ENCODE measurements around the gene MAL.

Gene MAL

DNA sequence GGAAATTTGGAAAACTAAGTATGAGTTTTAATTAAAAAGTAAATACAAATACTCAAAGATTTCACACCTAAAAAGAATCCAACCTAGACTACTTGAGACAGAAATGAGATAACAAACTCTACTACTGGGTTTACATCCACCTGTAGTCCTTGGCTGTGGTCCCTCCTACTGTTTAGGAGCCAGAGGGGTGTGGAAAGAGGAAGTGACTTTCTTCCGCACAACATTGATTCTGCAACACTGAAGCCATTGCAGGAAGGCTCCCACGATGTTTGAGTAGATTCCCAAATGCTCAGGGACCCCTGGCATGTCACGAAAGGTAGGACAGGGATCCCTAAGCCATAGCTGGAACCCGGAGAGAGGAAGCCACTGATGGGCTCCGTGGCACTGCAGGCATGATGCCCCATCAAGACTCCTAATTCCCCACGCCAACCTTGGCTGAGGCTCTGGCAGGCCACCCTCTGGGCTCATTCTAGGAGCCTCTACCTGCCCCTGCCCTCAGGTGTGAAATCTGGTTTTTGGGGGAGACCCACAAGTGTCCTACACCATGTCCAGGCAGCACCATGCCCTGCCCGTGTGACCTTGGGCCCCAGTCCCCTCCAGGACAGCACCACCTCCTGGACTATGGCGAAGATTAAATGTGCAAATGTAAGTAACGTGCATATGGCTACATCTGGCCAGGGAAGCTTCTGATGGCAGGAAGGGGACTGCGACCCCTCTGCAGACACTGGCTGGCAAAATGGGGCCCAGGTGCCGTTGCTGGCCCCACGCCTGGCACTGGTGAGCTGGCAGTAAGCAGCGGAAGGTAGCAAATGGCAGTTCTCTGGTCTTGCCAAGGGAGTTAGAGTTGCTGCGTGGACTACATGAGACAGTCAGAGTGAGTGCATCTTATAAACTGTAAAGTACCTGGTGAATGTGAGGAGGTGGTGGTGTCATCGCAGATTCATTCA is 38.2 kb upstream of the MAL start:
- no peak overlapping the region for H3K4me3 ChIP-seq (replicated peaks; ENCODE audit: low read depth, low read length)
- no peak for DNase-seq (ENCODE audit: extremely low read depth, insufficient read length)
- no peaks in the 10 kb centered on the region for H3K36me3 ChIP-seq (ENCODE audit: control insufficient read depth, insufficient read depth, low read length)
- TF ChIP-seq, protein P1, sequence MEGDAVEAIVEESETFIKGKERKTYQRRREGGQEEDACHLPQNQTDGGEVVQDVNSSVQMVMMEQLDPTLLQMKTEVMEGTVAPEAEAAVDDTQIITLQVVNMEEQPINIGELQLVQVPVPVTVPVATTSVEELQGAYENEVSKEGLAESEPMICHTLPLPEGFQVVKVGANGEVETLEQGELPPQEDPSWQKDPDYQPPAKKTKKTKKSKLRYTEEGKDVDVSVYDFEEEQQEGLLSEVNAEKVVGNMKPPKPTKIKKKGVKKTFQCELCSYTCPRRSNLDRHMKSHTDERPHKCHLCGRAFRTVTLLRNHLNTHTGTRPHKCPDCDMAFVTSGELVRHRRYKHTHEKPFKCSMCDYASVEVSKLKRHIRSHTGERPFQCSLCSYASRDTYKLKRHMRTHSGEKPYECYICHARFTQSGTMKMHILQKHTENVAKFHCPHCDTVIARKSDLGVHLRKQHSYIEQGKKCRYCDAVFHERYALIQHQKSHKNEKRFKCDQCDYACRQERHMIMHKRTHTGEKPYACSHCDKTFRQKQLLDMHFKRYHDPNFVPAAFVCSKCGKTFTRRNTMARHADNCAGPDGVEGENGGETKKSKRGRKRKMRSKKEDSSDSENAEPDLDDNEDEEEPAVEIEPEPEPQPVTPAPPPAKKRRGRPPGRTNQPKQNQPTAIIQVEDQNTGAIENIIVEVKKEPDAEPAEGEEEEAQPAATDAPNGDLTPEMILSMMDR (IDR thresholded peaks at IDR 0.05; ENCODE audit: insufficient read depth, low read length, poor library complexity, severe bottlenecking) = peak; percentile 7
- no peaks in the 10 kb centered on the region; the same call in 1 of the 2 replicates for H3K27me3 ChIP-seq (replicated peaks; ENCODE audit: control insufficient read depth, insufficient read depth, low read length)

GRCh38 chr2:94990956-94991355 is 34.6 kb upstream of the MAL start:
- Histone ChIP-seq H3K36me3 (ENCODE audit: control insufficient read depth, insufficient read depth, low read length) (no peaks in the 10 kb centered on the region), H3K27me3 (replicated peaks; ENCODE audit: control insufficient read depth, insufficient read depth, low read length) (no peaks in the 10 kb centered on the region; the same call in 1 of the 2 replicates), H3K4me3 (replicated peaks; ENCODE audit: low read depth, low read length) (no peak overlapping the region)
- DNase-seq (ENCODE audit: extremely low read depth, insufficient read length) = no peak
- TF ChIP-seq, protein P1 (IDR thresholded peaks at IDR 0.05; ENCODE audit: insufficient read depth, low read length, poor library complexity, severe bottlenecking) = no peak

DNA sequence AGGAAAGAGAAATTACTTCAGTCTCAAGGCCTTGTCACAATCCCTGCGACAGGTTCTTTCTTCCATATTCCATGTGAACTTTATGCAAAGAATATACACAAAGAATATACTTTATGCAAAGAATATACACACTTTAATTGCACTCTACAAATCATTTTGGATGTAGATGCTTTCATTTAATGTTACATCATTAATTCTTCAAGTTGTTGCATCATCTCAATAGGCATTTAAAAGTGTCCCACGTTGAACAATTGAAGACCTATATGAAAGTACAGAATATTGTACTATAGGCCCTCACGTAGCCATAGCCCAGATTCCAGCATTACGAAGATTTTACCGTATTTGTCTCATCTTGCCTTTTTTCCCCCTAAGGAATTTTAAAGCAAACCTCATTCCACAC is 33.1 kb upstream of the MAL start:
- TF ChIP-seq, protein P1 (IDR thresholded peaks at IDR 0.05; ENCODE audit: insufficient read depth, low read length, poor library complexity, severe bottlenecking) = no peak

DNA sequence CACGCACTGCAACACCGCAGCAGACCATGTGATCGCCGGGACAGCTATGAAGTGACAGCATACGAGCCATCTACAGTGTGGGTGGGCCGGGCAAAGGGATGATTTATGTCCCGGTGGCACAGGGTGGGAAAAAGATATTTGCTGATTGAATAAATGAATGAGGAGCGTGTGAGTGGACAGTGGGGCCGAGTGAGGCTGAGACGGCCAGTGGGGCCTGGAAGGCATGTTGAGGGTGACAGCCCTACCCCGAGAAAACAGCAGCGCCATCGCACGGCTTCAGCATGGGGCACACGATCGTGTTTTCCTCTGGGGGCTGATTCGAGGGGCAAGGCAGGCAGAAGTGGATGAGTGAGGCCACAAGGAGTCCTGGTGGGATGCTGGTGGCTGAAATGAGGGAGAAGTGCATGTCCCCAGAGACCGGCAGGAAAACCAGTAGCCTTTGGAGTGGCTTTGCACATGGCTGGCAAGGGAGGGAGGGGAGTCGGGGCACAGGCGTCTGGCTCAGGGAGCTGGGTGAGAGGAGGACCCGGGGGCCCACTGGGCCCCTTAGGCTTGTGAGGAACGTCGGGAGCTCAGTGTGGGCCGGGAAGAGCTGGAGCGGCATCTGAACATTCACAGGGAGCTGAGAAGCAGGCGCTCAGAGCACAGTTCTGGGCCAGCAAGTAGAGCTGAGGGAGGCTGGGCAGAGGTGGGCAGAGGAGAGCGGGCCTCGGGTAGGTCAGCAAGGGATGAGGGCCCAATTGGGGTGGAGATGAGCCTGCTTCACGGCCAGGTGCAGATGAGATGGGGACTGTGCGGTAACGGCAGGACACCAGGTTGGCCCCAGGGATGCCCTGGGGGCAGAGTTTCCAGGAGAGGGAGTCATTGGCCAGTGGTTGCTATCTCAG is 32.1 kb upstream of the MAL start:
- Histone ChIP-seq H3K4me3 (replicated peaks; ENCODE audit: low read depth, low read length) (no peak overlapping the region), H3K36me3 (ENCODE audit: control insufficient read depth, insufficient read depth, low read length) (no peaks in the 10 kb centered on the region), H3K27me3 (replicated peaks; ENCODE audit: control insufficient read depth, insufficient read depth, low read length) (no peaks in the 10 kb centered on the region; the same call in 1 of the 2 replicates)
- TF ChIP-seq, protein P1 (IDR thresholded peaks at IDR 0.05; ENCODE audit: insufficient read depth, low read length, poor library complexity, severe bottlenecking) = no peak
- no peak for DNase-seq (ENCODE audit: extremely low read depth, insufficient read length)

More for the DNA sequence above, 33.1 kb upstream of the MAL start:
- H3K27me3 ChIP-seq (replicated peaks; ENCODE audit: control insufficient read depth, insufficient read depth, low read length) = no peaks in the 10 kb centered on the region; the same call in 1 of the 2 replicates
- H3K4me3 ChIP-seq (replicated peaks; ENCODE audit: low read depth, low read length) = no peak overlapping the region
- no peaks in the 10 kb centered on the region for H3K36me3 ChIP-seq (ENCODE audit: control insufficient read depth, insufficient read depth, low read length)
- no peak for DNase-seq (ENCODE audit: extremely low read depth, insufficient read length)

DNA sequence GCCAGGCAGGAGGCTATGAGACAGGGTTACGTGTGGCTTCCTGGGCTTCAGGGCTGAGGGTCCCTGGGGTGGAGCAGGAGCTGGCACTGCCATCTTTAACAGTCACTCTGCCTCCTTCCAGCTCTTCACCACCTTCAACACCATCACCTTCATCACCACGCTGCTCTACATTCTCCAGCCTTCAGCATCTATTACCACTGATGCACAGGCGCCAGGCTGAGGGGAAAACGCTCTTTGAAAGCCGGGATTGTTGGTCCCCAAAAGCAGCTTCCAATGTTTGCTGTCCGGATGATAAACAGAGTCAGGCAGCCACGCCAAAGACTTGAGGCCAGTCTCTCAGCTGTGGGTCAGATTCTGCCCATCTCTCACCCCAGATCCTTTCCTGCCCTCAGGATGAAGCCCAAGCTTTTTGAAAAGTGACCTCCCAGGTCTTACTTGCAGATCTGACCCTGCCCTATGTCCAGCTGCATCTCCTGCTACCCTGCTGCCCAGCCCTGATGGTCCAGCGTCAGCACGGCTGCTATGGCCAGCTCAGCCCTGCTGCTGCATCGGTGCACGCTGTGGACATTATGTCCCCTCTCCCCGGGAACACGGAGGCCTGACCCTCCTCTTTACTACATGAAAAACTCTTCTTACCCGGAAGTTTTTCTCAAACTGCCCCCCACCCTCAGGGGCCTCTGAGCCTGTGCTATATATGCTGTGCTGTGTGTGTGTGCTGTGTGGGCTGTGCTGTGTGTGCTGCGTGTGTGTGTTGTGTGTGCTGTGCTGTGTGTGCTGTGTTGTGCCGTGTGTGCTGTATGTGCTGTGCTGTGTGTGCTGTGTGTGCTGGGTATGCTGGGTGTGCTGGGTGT is 31.2 kb upstream of the MAL start:
- Histone ChIP-seq H3K27me3 (replicated peaks; ENCODE audit: control insufficient read depth, insufficient read depth, low read length) (no peaks in the 10 kb centered on the region; the same call in 1 of the 2 replicates), H3K4me3 (replicated peaks; ENCODE audit: low read depth, low read length) (no peak overlapping the region), H3K36me3 (ENCODE audit: control insufficient read depth, insufficient read depth, low read length) (no peaks in the 10 kb centered on the region)
- TF ChIP-seq, protein P1 (IDR thresholded peaks at IDR 0.05; ENCODE audit: insufficient read depth, low read length, poor library complexity, severe bottlenecking) = no peak
- no peak for DNase-seq (ENCODE audit: extremely low read depth, insufficient read length)

Data from GM06990 (cell line).